NB4 (cell line): Measurements from ENCODE around the gene DDAH1.

Source experiments
- POLR2A ChIP-seq: IDR thresholded peaks from 2 replicates; pipeline ENCODE4 v1.6.1; 2011; ENCODE audit warnings: mild to moderate bottlenecking; ENCODE audit not compliant: insufficient read length; ENCODE audit errors: extremely low read depth
- TF ChIP-seq, protein P1 (sequence below): IDR thresholded peaks from one replicate; pipeline ENCODE4 v1.5.1; 2012; ENCODE audit warnings: low read depth, low read length
- TF ChIP-seq, protein P2 (sequence below): IDR thresholded peaks from 2 replicates; pipeline ENCODE4 v1.6.1; 2011; ENCODE audit warnings: low read depth, low read length

DNA sequence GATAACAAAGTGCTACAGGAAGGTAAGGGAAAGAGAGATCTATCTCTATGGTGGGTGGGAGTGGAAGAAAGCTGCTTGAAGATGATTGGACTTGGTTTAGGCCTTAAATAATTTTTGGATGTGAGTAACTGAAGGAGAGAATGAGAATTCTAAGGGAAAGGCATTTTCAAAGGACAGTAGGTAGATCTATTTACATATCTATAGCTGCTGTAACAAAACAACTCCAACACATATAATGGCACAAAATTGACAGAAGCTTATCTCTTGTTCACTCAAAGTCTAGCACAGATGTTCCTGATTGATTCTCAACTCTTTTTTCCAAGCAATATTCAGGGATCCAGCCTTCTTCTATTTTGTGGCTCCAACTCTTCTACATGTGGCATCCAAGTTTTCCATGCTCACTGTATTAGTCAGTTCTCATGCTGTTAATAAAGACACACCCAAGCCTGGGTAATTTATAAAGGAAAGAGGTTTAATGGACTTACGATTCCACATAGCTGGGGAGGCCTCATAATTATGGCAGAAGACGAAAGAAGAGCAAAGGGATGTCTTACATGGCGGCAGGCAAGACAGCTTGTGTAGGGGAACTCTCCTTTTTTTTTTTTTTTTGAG lies 3.1 kb upstream of the DDAH1 start:
- TF ChIP-seq POLR2A = no peak
- TF ChIP-seq, protein P1, sequence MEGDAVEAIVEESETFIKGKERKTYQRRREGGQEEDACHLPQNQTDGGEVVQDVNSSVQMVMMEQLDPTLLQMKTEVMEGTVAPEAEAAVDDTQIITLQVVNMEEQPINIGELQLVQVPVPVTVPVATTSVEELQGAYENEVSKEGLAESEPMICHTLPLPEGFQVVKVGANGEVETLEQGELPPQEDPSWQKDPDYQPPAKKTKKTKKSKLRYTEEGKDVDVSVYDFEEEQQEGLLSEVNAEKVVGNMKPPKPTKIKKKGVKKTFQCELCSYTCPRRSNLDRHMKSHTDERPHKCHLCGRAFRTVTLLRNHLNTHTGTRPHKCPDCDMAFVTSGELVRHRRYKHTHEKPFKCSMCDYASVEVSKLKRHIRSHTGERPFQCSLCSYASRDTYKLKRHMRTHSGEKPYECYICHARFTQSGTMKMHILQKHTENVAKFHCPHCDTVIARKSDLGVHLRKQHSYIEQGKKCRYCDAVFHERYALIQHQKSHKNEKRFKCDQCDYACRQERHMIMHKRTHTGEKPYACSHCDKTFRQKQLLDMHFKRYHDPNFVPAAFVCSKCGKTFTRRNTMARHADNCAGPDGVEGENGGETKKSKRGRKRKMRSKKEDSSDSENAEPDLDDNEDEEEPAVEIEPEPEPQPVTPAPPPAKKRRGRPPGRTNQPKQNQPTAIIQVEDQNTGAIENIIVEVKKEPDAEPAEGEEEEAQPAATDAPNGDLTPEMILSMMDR = no peak
- TF ChIP-seq, protein P2, sequence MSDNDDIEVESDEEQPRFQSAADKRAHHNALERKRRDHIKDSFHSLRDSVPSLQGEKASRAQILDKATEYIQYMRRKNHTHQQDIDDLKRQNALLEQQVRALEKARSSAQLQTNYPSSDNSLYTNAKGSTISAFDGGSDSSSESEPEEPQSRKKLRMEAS = no peak
